Left renal cortex interstitium (tissue), 4 donors: ENCODE data around the gene RNF149. TPM values are rescaled to one million over a fixed set of nuclear protein-coding genes. Genes with fewer than 3 reads are reported as not detected.
"Not testable (repeated sequence)": the region's sequence is repeated elsewhere in the genome, so short reads cannot be mapped to it uniquely, and the experiment has no call there.

Experiments used
- DNase-seq, 4 donors: peaks; one replicate each; pipeline ENCODE4 v3.0.0-alpha.2; 2013; ENCODE audit warnings: low read depth in 4 of 4, low spot score in 2 of 4, missing footprints in 1 of 4
- polyA plus RNA-seq, 4 donors: library from polyadenylated mRNA; unstranded; fragments of 120-200 nt; gene quantifications; one replicate each; pipeline ENCODE4 v1.2.1, GENCODE V29; 2013; ENCODE audit not compliant: insufficient read length in 4 of 4

RNF149 gene
- polyA plus RNA-seq, 4 donors = 30.8 to 73.8 (median 47.2) TPM

GRCh38 chr2:101264360-101264939 lies 44.1 kb downstream of the RNF149 start:
- DNase-seq = no peak

- DNase-seq = no peak
Measured at GRCh38 chr2:101263377-101263800, 45.1 kb downstream of the RNF149 start.

- DNase-seq = no peak
Measured at GRCh38 chr2:101262142-101262541, 46.4 kb downstream of the RNF149 start.

GRCh38 chr2:101258804-101259203 lies 49.7 kb downstream of the RNF149 start:
- DNase-seq = no peak

GRCh38 chr2:101256316-101256715 lies 52.2 kb downstream of the RNF149 start:
- DNase-seq = no peak

- DNase-seq = no peak
Measured at GRCh38 chr2:101255501-101255900, 53.0 kb downstream of the RNF149 start.

- DNase-seq = no peak
Measured at GRCh38 chr2:101253703-101254450, 54.6 kb downstream of the RNF149 start.

- DNase-seq = peak in 1 of 4 donors; percentile 32
Measured at GRCh38 chr2:101253013-101253702, 55.3 kb downstream of the RNF149 start.

GRCh38 chr2:101252408-101253012 lies 56.0 kb downstream of the RNF149 start, which contains the start of gene CNOT11:
CNOT11 (plus strand) TSS chr2:101252886; CDS start chr2:101252965, 79 bp downstream.
- peak; percentile 93 to 100 (median 98) for DNase-seq

- no peak for DNase-seq
Measured at GRCh38 chr2:101251844-101252407, 56.6 kb downstream of the RNF149 start.

- not testable (repeated sequence) for DNase-seq
Measured at GRCh38 chr2:101251246-101251781, 57.2 kb downstream of the RNF149 start.

GRCh38 chr2:101249826-101250225 lies 58.7 kb downstream of the RNF149 start:
- DNase-seq = no peak

GRCh38 chr2:101248756-101249155 lies 59.7 kb downstream of the RNF149 start:
- DNase-seq = not testable (repeated sequence)

- not testable (repeated sequence) for DNase-seq
Measured at GRCh38 chr2:101245468-101245867, 63.0 kb downstream of the RNF149 start.

- DNase-seq = not testable (repeated sequence)
Measured at GRCh38 chr2:101244899-101245298, 63.6 kb downstream of the RNF149 start.

- DNase-seq = not testable (repeated sequence)
Measured at GRCh38 chr2:101244373-101244772, 64.1 kb downstream of the RNF149 start.

GRCh38 chr2:101241158-101241557 lies 67.3 kb downstream of the RNF149 start:
- DNase-seq = no peak

- not testable (repeated sequence) for DNase-seq
Measured at GRCh38 chr2:101240694-101241093, 67.8 kb downstream of the RNF149 start.

GRCh38 chr2:101239760-101240118 lies 68.8 kb downstream of the RNF149 start:
- not testable (repeated sequence) for DNase-seq
